GM12864 (cell line): ENCODE results near the gene OPCML.

ENCODE experiments used
- DNase-seq: peaks from one replicate; pipeline ENCODE4 v3.0.0-alpha.2; 2011; ENCODE audit warnings: low read depth
- H3K4me3 ChIP-seq: 2 replicates; pipeline ENCODE4 v1.5.1; 2011; ENCODE audit warnings: mild to moderate bottlenecking, low read depth, low read length, control low read depth
- TF ChIP-seq, protein P1 (sequence below): IDR thresholded peaks from 2 replicates; pipeline ENCODE4 v1.5.1; 2011; ENCODE audit warnings: low read depth, mild to moderate bottlenecking, moderate library complexity, low read length, control low read depth, inconsistent platforms; ENCODE audit errors: missing control alignments

The OPCML gene

DNA sequence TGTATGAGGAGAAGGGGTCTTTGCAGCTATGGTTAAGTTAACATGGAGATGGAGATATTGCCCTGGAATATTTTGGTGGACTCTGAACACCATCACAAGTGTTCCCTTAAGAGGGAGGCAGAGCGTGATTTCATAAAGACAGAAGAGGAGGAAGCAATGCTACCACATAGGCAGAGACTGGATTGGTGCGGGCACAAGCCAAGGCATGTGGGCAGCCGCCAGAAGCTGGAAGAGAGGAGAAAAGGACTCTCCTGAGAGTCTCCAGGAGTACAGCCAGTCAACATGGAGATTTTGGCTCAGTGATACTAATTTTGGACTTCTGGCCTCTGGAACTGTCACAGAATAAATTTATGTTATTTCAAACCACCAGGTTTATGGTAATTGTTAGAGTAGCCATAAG, 231.6 kb downstream of the OPCML start:
- no peak for DNase-seq
- TF ChIP-seq, protein P1, sequence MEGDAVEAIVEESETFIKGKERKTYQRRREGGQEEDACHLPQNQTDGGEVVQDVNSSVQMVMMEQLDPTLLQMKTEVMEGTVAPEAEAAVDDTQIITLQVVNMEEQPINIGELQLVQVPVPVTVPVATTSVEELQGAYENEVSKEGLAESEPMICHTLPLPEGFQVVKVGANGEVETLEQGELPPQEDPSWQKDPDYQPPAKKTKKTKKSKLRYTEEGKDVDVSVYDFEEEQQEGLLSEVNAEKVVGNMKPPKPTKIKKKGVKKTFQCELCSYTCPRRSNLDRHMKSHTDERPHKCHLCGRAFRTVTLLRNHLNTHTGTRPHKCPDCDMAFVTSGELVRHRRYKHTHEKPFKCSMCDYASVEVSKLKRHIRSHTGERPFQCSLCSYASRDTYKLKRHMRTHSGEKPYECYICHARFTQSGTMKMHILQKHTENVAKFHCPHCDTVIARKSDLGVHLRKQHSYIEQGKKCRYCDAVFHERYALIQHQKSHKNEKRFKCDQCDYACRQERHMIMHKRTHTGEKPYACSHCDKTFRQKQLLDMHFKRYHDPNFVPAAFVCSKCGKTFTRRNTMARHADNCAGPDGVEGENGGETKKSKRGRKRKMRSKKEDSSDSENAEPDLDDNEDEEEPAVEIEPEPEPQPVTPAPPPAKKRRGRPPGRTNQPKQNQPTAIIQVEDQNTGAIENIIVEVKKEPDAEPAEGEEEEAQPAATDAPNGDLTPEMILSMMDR = no peak

DNA sequence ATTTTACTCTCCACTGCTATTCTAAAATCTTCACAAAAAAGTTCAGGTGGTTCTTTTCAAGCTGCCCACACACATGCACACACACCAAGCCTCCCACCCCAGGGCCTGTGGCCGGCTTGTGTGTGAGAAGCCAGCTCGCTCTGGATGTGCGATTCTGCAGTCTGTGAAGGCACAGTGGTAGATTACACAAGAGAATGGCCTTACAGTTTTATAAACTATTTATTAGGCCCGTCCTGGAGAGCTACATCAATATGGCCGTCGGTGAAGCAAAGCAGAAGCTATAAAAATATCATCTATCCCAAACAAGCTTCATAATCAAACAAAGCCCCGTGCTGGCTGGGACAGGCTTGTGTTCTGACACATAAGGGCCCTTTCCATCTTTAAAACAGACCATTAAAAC, 240.5 kb downstream of the OPCML start:
- no peak for DNase-seq
- no peak overlapping the region for H3K4me3 ChIP-seq
- TF ChIP-seq, protein P1 = no peak

More for the DNA sequence above, 231.6 kb downstream of the OPCML start:
- no peak overlapping the region for H3K4me3 ChIP-seq

DNA sequence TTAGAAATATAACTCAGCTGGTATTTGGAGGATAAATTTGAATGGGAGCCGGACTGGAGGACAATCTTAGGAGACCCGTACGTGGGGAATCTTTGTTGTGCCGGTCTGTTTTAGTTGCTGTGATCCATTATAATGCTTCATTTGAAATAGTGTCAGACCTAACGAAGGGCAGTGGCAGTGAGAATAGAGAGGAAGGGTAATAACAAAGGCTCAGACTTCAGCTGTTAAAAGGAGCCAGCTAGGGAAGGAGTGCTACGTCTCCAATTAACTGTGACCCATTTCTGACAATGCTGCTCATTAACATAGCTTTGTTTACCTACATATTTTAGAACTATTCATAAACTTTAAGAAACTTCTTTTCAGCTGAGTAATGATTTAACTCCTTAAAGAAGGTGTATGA, 246.9 kb downstream of the OPCML start:
- DNase-seq = no peak
- H3K4me3 ChIP-seq = no peak overlapping the region
- TF ChIP-seq, protein P1 = no peak

DNA sequence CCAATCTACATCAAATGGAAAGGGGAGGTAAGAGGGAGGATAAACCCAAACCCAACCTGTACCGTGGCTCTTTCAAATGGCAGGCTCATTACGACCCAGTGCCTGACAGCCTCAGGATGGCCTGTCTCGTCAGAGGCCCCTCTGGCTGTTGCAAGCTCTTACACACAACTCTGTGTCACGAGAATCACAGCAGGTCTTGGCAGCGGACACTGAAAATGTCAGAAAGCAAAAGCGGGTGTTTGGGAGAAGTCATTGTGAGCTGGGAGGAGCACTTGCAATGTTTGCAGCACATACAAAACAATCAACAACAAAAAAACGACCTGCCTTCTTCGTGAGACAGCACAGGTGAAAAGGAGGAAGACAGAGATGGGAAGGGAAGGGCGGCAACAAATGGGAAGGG, 248.1 kb downstream of the OPCML start:
- no peak overlapping the region for H3K4me3 ChIP-seq
- DNase-seq = no peak
- TF ChIP-seq, protein P1 = no peak

DNA sequence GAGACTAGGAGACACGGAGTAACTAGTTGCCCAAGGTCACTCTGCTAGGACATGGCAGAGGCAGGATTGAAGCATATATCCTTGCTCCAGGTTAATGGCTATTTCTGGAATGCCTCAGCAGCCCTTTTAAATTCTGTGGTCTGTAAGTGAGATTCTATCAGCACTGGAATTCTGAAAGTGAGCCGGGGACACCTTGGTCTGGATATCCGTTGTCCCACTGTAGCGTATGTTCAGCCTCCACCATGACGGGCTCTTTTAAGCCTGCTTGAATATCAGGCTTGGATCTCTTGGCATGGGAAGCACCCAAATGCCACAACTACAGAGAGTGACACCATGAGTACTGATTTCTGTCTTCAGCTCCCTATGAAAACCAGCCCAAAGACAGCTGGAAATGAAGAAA, 254.4 kb downstream of the OPCML start:
- DNase-seq = no peak
- TF ChIP-seq, protein P1 = no peak
- H3K4me3 ChIP-seq = no peak overlapping the region

DNA sequence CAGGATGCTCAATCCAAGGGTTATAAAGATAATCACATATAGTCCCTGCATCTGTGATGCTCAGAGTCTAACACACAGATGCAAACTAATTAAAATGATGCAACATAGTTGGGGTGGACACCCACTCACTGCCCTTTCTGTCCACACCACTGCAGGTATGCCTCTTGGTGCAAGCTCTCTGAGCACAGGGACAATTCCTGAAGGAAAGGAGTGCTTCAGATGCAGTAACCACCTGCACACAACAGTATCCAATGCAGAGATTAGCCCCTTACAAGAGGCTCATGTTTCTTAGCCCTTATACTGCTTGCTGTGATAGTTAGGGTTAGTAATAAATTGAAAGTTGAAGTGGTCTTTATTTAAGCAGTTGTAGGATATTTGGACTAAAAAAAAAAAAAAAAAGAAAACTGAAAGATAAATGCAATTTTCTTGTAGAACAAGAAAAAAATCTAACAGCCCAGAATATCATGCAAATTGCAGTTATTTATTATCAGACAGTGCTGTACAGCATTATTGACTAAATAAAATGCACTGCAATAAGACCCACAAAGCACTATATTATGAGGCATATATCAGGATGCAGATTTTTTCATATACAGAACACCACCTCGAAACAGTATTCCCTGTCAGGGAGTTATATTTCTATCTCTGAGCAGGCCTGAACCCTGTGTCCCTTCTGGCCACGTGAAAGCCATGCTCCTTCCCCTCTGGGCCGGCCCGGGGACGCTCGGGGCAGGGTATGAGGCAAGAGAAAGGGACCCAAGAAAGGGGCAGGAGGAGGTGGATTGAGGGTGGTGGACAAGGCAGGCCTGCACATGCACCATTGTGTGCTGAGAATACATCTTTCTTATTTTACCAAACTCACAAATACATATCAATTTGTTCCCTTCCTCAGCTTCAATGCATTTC, 260.2 kb downstream of the OPCML start:
- no peak for DNase-seq
- no peak overlapping the region for H3K4me3 ChIP-seq
- TF ChIP-seq, protein P1 = no peak

DNA sequence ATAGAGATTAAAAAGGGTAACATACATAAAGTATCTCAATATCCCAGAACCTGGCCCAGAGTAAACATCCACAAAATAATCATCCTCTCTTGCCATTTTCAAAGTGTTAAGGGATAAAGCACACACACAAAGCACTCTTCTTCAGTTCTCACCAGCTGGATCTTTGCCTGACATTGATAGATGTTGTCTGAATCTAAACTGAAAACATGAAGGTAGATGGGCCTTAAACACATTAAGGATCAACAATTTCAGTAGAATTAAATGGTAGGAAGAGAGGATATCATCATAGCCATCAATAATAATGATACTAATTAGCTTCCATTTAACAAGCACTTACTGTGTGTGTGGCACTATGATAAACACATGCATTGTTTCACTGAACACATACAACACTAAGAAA, 261.1 kb downstream of the OPCML start:
- no peak for DNase-seq
- TF ChIP-seq, protein P1 = no peak

More for the DNA sequence above, 261.1 kb downstream of the OPCML start:
- H3K4me3 ChIP-seq = no peak overlapping the region
